ENCODE measurements around the gene FGF1. TPM values are rescaled to one million over a fixed set of nuclear protein-coding genes. Genes with fewer than 3 reads are reported as not detected.
"Not testable (repeated sequence)": the region's sequence is repeated elsewhere in the genome, so short reads cannot be mapped to it uniquely, and the experiment has no call there.

Gene FGF1
- total and polyA plus RNA-seq, 4 donors, result 25.6 to 57.7 (median 39.2) TPM

DNA sequence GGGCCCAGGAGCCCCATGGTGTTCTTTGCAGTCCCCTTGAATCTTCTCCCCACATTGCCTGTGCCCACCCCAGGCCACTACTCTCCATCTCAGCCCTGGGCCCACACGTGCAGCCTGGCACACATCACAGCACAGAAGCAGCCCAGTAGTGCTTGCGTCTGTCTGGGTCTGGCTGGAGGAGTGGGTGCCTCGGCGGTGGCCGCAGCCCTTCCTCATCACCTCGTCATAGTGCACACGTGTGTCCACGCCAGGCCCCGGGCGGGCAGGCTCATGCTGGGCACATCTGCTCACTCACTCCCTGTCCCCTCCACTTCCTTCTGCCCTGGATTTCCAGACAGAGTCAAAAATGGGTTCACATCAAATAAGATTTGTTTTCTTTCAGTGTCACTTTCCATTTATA lies 33.3 kb downstream of the FGF1 start:
- no peak for DNase-seq (ENCODE audit: low read depth in 4 of 6, low spot score in 6 of 6)
- Histone ChIP-seq H3K9me3 (ENCODE audit: control insufficient read depth, insufficient read depth, low read length) (no peaks in the 10 kb centered on the region), H3K27me3 (ENCODE audit: control insufficient read depth, insufficient read depth, low read length) (no peaks in the 10 kb centered on the region), H3K4me1 (ENCODE audit: control insufficient read depth, insufficient read depth, low read length) (peaks cover 8% of the 10 kb centered on the region), H3K36me3 (ENCODE audit: control insufficient read depth, insufficient read depth, low read length) (no peaks in the 10 kb centered on the region), H3K27ac (ENCODE audit: low read depth, low read length) (no peak overlapping the region), H3K4me3 (ENCODE audit: low read depth, low read length) (no peak overlapping the region)
- WGBS (ENCODE audit: insufficient coverage), result 78% methylated on average over 10 of the region's 10 CpGs

DNA sequence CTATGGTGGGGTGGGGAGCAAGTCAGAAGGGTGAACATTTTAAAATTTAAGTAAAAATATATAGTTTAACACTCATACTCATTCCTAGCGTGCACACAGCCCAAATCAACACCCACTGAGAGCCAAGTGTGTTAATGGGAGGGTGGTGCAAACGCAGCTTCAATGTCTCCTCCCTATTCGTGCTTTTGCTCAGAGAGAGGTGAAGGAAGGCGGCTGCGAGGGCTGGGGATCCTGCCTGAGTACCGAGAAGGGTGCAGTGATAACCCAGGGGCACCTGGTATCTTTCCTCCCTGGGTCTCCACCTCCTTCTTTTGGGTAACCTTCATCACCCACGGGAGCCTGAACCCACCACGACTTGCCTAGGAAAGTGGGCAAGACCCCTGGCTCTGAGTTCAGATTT lies 35.0 kb downstream of the FGF1 start:
- DNase-seq (ENCODE audit: low read depth in 4 of 6, low spot score in 6 of 6), result no peak
- 82% methylated on average over 6 of the region's 8 CpGs for WGBS (ENCODE audit: insufficient coverage)
- Histone ChIP-seq H3K36me3 (ENCODE audit: control insufficient read depth, insufficient read depth, low read length) (no peaks in the 10 kb centered on the region), H3K4me3 (ENCODE audit: low read depth, low read length) (no peak overlapping the region), H3K9me3 (ENCODE audit: control insufficient read depth, insufficient read depth, low read length) (no peaks in the 10 kb centered on the region), H3K4me1 (ENCODE audit: control insufficient read depth, insufficient read depth, low read length) (peaks cover 8% of the 10 kb centered on the region), H3K27ac (ENCODE audit: low read depth, low read length) (no peak overlapping the region), H3K27me3 (ENCODE audit: control insufficient read depth, insufficient read depth, low read length) (no peaks in the 10 kb centered on the region)

DNA sequence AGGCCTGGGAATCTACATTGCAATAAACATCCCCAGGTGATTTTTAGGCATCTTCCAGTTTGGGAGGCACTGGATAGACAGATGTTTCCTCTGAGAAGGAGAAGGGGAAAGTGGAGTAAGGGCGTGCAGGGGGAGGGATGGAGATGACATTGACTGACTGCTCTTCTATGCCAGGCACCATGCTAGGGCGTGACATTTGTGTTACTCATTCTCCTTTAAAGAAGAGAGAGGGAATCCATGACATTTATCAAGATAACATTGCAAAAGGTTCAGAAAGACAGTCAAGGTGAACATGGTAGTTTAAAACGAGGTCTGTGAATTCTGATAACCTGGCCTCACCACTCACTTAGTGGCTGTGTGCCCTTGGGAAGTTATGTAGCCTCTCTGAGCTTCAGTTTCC lies 35.8 kb downstream of the FGF1 start:
- WGBS (ENCODE audit: insufficient coverage), result 100% methylated on average over 1 of the region's 3 CpGs
- DNase-seq (ENCODE audit: low read depth in 4 of 6, low spot score in 6 of 6), result no peak
- Histone ChIP-seq H3K9me3 (ENCODE audit: control insufficient read depth, insufficient read depth, low read length) (no peaks in the 10 kb centered on the region), H3K27me3 (ENCODE audit: control insufficient read depth, insufficient read depth, low read length) (no peaks in the 10 kb centered on the region), H3K27ac (ENCODE audit: low read depth, low read length) (no peak overlapping the region), H3K36me3 (ENCODE audit: control insufficient read depth, insufficient read depth, low read length) (no peaks in the 10 kb centered on the region), H3K4me1 (ENCODE audit: control insufficient read depth, insufficient read depth, low read length) (peaks cover 8% of the 10 kb centered on the region), H3K4me3 (ENCODE audit: low read depth, low read length) (no peak overlapping the region)

DNA sequence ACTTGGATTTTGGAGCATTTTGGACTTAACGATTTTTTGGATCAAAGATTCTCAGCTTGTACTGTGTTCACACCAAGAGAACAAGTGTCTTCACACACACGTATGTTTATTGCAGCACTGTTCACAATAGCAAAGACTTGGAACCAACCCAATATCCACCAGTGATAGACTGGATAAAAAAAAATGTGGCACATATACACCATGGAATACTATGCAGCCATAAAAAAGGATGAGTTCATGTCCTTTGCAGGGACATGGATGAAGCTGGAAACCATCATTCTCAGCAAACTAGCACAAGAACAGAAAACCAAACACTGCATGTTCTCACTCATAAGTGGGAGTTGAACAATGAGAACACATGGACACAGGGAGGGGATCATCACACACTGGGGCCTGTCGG lies 37.8 kb downstream of the FGF1 start:
- H3K27me3 ChIP-seq (ENCODE audit: control insufficient read depth, insufficient read depth, low read length); H3K4me3 ChIP-seq (ENCODE audit: low read depth, low read length); H3K4me1 ChIP-seq (ENCODE audit: control insufficient read depth, insufficient read depth, low read length); DNase-seq (ENCODE audit: low read depth in 4 of 6, low spot score in 6 of 6); H3K9me3 ChIP-seq (ENCODE audit: control insufficient read depth, insufficient read depth, low read length); H3K36me3 ChIP-seq (ENCODE audit: control insufficient read depth, insufficient read depth, low read length); H3K27ac ChIP-seq (ENCODE audit: low read depth, low read length): not testable (repeated sequence)
- WGBS (ENCODE audit: insufficient coverage), result 100% methylated on average over 1 of the region's 3 CpGs

DNA sequence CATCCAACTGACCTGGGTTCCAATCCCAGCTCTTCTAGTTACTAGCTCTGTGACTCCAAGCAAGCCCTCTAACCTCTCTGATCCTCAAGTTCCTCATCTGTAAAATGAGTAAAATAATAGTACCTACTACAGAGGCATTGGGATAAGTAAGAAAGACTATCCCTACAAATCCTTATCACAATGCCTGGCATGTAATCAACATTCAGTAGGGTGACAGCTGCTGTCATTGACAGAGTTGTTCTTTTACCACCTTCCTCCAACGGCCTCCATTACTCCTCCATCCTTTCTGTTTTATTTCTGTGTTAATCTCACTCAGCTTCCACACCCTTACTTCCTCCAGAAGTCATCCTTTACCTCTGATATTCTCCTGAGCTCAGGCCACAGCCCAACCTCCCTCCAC lies 40.4 kb downstream of the FGF1 start:
- 72% methylated on average over 1 of the region's 1 CpG for WGBS (ENCODE audit: insufficient coverage)

DNA sequence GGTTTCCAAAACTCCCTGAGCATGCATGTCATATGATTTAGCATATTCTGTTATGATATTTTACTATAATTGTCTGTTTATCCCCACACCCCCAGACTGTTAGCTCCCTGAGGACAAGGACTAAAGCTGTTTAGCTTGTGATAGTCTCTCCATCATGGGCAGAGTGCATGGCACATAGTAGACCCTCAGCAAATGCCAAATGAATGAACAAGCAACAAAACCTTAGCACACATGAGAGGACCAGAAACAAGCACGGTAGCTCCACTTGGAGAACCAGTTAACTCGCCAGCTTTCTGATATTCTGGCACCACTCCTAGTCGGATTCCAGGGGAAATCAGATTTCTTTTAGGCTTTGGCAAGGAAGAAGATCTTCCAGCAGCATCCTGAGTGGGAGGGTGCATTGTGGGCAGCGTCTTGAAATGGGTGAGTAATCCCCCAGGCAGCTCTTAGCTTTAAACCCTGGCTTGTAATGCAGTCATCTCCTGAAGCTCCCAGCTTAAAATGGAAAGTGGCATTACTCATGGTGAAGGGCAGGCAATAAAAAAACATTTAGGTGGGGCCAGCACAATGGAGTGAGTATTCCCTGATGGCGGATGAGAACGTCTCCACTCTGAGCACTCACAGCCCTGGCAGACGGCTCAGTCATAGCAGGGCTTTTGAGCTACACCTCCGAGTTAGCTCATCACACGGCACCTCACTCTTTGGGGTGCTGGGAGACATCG lies 41.1 kb downstream of the FGF1 start:
- Histone ChIP-seq H3K4me1 (ENCODE audit: control insufficient read depth, insufficient read depth, low read length) (peaks cover 3% of the 10 kb centered on the region), H3K27me3 (ENCODE audit: control insufficient read depth, insufficient read depth, low read length) (no peaks in the 10 kb centered on the region), H3K4me3 (ENCODE audit: low read depth, low read length) (no peak overlapping the region), H3K9me3 (ENCODE audit: control insufficient read depth, insufficient read depth, low read length) (no peaks in the 10 kb centered on the region), H3K27ac (ENCODE audit: low read depth, low read length) (no peak overlapping the region), H3K36me3 (ENCODE audit: control insufficient read depth, insufficient read depth, low read length) (no peaks in the 10 kb centered on the region)
- WGBS (ENCODE audit: insufficient coverage), result 68% methylated on average over 8 of the region's 10 CpGs
- DNase-seq (ENCODE audit: low read depth in 4 of 6, low spot score in 6 of 6), result no peak

More for the DNA sequence above, 40.4 kb downstream of the FGF1 start:
- Histone ChIP-seq H3K4me1 (ENCODE audit: control insufficient read depth, insufficient read depth, low read length) (peaks cover 3% of the 10 kb centered on the region), H3K27ac (ENCODE audit: low read depth, low read length) (no peak overlapping the region), H3K9me3 (ENCODE audit: control insufficient read depth, insufficient read depth, low read length) (no peaks in the 10 kb centered on the region), H3K27me3 (ENCODE audit: control insufficient read depth, insufficient read depth, low read length) (no peaks in the 10 kb centered on the region), H3K36me3 (ENCODE audit: control insufficient read depth, insufficient read depth, low read length) (no peaks in the 10 kb centered on the region), H3K4me3 (ENCODE audit: low read depth, low read length) (no peak overlapping the region)
- no peak for DNase-seq (ENCODE audit: low read depth in 4 of 6, low spot score in 6 of 6)

DNA sequence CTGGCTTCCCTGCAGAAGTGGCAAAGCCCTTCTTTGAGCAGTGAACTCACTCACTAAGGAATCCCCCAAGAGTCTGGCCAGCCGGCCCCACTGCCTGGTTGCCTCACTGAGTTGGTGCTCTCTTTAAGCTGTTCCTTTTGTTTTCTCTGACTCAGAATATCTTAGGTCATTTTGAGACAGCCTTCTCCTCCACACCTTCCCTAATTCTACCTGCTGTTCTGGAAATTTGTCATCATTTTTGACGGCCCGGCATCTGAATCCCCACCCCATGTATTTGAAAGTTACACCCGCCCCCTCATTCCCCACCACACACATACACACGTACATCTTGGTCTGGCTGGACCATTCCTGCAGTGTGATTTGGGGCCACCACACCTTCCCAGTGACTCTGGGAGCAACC lies 41.8 kb downstream of the FGF1 start:
- H3K36me3 ChIP-seq (ENCODE audit: control insufficient read depth, insufficient read depth, low read length), result no peaks in the 10 kb centered on the region
- no peak for DNase-seq (ENCODE audit: low read depth in 4 of 6, low spot score in 6 of 6)
- H3K9me3 ChIP-seq (ENCODE audit: control insufficient read depth, insufficient read depth, low read length), result no peaks in the 10 kb centered on the region
- H3K27ac ChIP-seq (ENCODE audit: low read depth, low read length), result no peak overlapping the region
- 78% methylated on average over 5 of the region's 5 CpGs for WGBS (ENCODE audit: insufficient coverage)
- H3K4me3 ChIP-seq (ENCODE audit: low read depth, low read length), result no peak overlapping the region
- peaks cover 3% of the 10 kb centered on the region for H3K4me1 ChIP-seq (ENCODE audit: control insufficient read depth, insufficient read depth, low read length)
- H3K27me3 ChIP-seq (ENCODE audit: control insufficient read depth, insufficient read depth, low read length), result no peaks in the 10 kb centered on the region

DNA sequence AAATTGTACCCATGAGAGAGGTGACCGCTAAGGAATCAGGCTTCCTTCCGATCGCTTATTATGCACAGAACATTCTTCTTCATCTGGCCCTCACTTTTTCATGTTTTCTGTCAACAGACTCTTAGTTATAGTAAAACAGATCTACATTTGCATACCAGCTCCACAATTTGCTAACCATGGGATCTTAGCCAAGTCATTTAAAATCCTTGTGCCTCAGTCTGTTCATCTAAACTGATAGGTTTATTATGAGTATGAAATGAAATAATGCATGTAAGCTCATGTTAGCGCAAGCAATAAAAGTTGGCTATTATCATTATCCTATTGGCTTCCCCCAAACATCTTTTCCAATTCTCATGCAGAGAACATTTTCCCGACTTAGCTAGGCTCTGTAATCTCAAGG lies 42.3 kb downstream of the FGF1 start:
- H3K36me3 ChIP-seq (ENCODE audit: control insufficient read depth, insufficient read depth, low read length), result no peaks in the 10 kb centered on the region
- no peak overlapping the region for H3K27ac ChIP-seq (ENCODE audit: low read depth, low read length)
- WGBS (ENCODE audit: insufficient coverage), result 57% methylated on average over 1 of the region's 5 CpGs
- H3K4me1 ChIP-seq (ENCODE audit: control insufficient read depth, insufficient read depth, low read length), result peaks cover 3% of the 10 kb centered on the region
- H3K27me3 ChIP-seq (ENCODE audit: control insufficient read depth, insufficient read depth, low read length), result no peaks in the 10 kb centered on the region
- H3K9me3 ChIP-seq (ENCODE audit: control insufficient read depth, insufficient read depth, low read length), result no peaks in the 10 kb centered on the region
- peak in 2 of 6 donors; percentile 75 to 77 for DNase-seq (ENCODE audit: low read depth in 4 of 6, low spot score in 6 of 6)
- H3K4me3 ChIP-seq (ENCODE audit: low read depth, low read length), result no peak overlapping the region

DNA sequence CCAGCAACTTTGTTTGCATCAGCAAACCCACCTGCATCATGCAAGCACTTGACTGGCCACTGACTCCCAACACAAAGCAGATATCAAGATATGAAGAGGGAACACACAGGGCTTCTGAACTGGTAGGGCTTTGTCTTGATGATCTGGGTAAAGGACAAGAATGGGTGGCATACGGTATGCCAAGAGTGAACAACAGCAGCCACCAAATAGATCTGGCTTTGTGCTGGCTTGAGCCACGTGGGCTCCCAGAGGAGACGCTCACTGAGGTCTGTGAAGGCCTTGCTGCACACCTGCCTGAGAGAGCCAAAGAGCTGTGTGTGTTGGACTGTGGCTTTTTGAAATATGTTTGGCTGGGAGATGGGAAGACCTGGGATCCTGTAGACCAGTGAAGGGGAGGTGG lies 43.5 kb downstream of the FGF1 start:
- 91% methylated on average over 3 of the region's 3 CpGs for WGBS (ENCODE audit: insufficient coverage)
- no peak for DNase-seq (ENCODE audit: low read depth in 4 of 6, low spot score in 6 of 6)
- Histone ChIP-seq H3K36me3 (ENCODE audit: control insufficient read depth, insufficient read depth, low read length) (no peaks in the 10 kb centered on the region), H3K9me3 (ENCODE audit: control insufficient read depth, insufficient read depth, low read length) (no peaks in the 10 kb centered on the region), H3K27ac (ENCODE audit: low read depth, low read length) (no peak overlapping the region), H3K4me3 (ENCODE audit: low read depth, low read length) (no peak overlapping the region), H3K4me1 (ENCODE audit: control insufficient read depth, insufficient read depth, low read length) (peaks cover 5% of the 10 kb centered on the region), H3K27me3 (ENCODE audit: control insufficient read depth, insufficient read depth, low read length) (no peaks in the 10 kb centered on the region)

DNA sequence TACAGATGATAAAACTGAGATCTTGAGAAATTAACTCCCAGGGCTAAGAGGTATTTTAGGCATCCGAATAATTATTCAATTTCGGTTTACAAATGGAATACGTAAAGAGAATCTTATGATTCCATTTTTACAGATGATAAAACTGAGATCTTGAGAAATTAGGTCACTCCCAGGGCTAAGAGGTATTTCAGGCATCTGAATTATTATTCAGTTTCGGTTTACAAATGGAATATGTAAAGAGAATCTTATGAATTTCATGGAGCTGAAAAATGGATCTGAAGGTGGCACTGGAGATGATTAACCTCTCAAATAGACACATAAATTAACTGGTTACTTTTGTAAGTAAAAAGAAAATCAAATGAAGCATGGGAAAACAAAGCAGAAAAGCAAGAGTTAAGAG lies 44.2 kb downstream of the FGF1 start:
- no peaks in the 10 kb centered on the region for H3K27me3 ChIP-seq (ENCODE audit: control insufficient read depth, insufficient read depth, low read length)
- peaks cover 9% of the 10 kb centered on the region for H3K4me1 ChIP-seq (ENCODE audit: control insufficient read depth, insufficient read depth, low read length)
- H3K36me3 ChIP-seq (ENCODE audit: control insufficient read depth, insufficient read depth, low read length), result no peaks in the 10 kb centered on the region
- DNase-seq (ENCODE audit: low read depth in 4 of 6, low spot score in 6 of 6), result no peak
- no CpG with 5 or more reads among the region's 4 CpGs for WGBS (ENCODE audit: insufficient coverage)
- no peak overlapping the region for H3K4me3 ChIP-seq (ENCODE audit: low read depth, low read length)
- no peaks in the 10 kb centered on the region for H3K9me3 ChIP-seq (ENCODE audit: control insufficient read depth, insufficient read depth, low read length)
- H3K27ac ChIP-seq (ENCODE audit: low read depth, low read length), result no peak overlapping the region
